Measurements from ENCODE around the gene CACNA1D. TPM values are rescaled to one million over a fixed set of nuclear protein-coding genes. Genes with fewer than 3 reads are reported as not detected.

CACNA1D gene
- total and polyA plus RNA-seq, 8 donors: 0.31 to 36.5 (median 12.5) TPM

DNA sequence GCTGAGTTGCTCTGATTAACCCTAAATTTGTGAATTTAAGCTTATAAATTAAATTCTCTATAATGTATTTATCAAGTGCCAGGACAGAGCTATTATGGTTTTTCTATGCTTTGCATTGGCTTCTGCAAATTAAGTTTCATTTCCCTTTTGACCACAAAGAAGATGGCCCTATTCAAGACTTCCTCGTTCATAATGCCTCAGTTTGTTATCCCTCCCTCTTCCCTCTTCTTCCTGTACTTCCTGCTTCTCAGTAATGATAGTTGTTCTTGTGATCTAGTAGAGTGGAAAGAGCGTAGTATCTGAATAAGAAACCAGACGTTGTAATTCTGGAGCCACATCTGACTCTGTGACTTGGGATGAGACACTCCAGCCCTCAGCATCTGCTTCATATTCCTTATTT, 118.7 kb downstream of the CACNA1D start:
- WGBS, 5 donors: 67 to 80% (median 75%) methylated on average over 3 of the region's 3 CpGs
- intact Hi-C loops (cut with DNase I; ENCODE audit: low total_unique reads): no loop called here
- no peaks in the 10 kb centered on the region for H3K9me3 ChIP-seq
- no peaks in the 10 kb centered on the region for H3K4me1 ChIP-seq
- H3K27me3 ChIP-seq: peaks cover 0 to 10% (median 0%) of the 10 kb centered on the region in 3 donors
- no peak overlapping the region for H3K27ac ChIP-seq
- no peak for TF ChIP-seq POLR2AphosphoS5 (IDR thresholded peaks at IDR 0.05)
- TF ChIP-seq, protein P1, sequence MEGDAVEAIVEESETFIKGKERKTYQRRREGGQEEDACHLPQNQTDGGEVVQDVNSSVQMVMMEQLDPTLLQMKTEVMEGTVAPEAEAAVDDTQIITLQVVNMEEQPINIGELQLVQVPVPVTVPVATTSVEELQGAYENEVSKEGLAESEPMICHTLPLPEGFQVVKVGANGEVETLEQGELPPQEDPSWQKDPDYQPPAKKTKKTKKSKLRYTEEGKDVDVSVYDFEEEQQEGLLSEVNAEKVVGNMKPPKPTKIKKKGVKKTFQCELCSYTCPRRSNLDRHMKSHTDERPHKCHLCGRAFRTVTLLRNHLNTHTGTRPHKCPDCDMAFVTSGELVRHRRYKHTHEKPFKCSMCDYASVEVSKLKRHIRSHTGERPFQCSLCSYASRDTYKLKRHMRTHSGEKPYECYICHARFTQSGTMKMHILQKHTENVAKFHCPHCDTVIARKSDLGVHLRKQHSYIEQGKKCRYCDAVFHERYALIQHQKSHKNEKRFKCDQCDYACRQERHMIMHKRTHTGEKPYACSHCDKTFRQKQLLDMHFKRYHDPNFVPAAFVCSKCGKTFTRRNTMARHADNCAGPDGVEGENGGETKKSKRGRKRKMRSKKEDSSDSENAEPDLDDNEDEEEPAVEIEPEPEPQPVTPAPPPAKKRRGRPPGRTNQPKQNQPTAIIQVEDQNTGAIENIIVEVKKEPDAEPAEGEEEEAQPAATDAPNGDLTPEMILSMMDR (IDR thresholded peaks at IDR 0.05): no peak
- TF ChIP-seq EP300 (IDR thresholded peaks at IDR 0.05): no peak
- no peaks in the 10 kb centered on the region for H3K36me3 ChIP-seq
- H3K4me3 ChIP-seq: no peak overlapping the region
- DNase-seq: no peak

DNA sequence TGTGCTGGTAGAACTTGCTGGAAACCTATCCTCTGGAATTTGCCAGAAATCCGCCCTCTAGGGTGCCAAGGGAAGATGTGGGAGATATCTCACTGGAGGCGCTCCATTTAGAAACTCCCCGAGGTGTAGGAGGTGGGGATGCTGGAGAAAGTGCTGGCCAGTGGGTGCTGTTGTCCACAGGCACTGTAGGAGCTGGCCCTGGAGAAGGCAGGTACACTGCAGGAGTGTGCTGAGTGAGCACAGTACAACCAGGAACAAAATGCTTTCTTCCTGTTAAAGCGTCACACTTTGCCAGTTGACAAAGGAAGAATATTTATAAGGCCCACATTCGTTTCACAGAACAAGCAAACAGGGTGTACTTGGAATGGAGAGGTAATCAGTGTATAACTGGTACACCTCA, 119.9 kb downstream of the CACNA1D start:
- intact Hi-C loops (cut with DNase I; ENCODE audit: low total_unique reads): no loop called here
- H3K4me1 ChIP-seq: no peaks in the 10 kb centered on the region
- peaks cover 0 to 17% (median 0%) of the 10 kb centered on the region in 3 donors for H3K27me3 ChIP-seq
- no peak for DNase-seq
- H3K4me3 ChIP-seq: no peak overlapping the region
- WGBS, 5 donors: 72 to 87% (median 75%) methylated on average over 5 of the region's 5 CpGs
- H3K9me3 ChIP-seq: no peaks in the 10 kb centered on the region
- H3K36me3 ChIP-seq: no peaks in the 10 kb centered on the region
- TF ChIP-seq EP300 (IDR thresholded peaks at IDR 0.05): no peak
- no peak for TF ChIP-seq POLR2AphosphoS5 (IDR thresholded peaks at IDR 0.05)
- no peak for TF ChIP-seq POLR2A (IDR thresholded peaks at IDR 0.05)
- TF ChIP-seq, protein P1 (IDR thresholded peaks at IDR 0.05): no peak
- H3K27ac ChIP-seq: no peak overlapping the region

DNA sequence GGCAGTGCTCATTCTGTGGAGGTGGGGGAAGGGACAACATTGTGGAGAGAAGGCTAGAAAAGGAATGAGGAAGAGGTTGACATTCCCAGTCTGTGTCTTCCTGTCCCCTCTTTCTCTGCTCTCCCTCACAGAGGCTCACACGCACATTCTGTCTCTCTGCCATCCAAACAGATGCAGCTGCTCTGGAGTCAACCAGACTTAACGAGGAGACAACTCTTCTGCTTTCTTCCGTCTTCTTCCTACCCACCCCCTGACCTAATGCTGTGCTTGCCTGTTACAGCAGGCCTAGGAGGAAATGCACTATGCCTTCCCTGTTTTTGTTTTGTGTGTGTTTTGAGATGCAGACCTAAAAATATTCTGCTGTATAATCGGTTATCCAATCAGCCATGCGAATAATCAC, 121.9 kb downstream of the CACNA1D start:
- 64 to 76% (median 70%) methylated on average over 5 of the region's 5 CpGs for WGBS, 5 donors
- Histone ChIP-seq H3K4me3 (no peak overlapping the region), H3K36me3 (no peaks in the 10 kb centered on the region), H3K9me3 (no peaks in the 10 kb centered on the region), H3K27me3 (peaks cover 0 to 17% (median 0%) of the 10 kb centered on the region in 3 donors), H3K27ac (no peak overlapping the region), H3K4me1 (no peaks in the 10 kb centered on the region)
- TF ChIP-seq POLR2A (IDR thresholded peaks at IDR 0.05) (no peak), POLR2AphosphoS5 (IDR thresholded peaks at IDR 0.05) (no peak), EP300 (IDR thresholded peaks at IDR 0.05) (no peak)
- TF ChIP-seq, protein P1 (IDR thresholded peaks at IDR 0.05): no peak
- peak in 1 of 2 donors; percentile 51 for DNase-seq
- intact Hi-C loops (cut with DNase I; ENCODE audit: low total_unique reads): no loop called here

DNA sequence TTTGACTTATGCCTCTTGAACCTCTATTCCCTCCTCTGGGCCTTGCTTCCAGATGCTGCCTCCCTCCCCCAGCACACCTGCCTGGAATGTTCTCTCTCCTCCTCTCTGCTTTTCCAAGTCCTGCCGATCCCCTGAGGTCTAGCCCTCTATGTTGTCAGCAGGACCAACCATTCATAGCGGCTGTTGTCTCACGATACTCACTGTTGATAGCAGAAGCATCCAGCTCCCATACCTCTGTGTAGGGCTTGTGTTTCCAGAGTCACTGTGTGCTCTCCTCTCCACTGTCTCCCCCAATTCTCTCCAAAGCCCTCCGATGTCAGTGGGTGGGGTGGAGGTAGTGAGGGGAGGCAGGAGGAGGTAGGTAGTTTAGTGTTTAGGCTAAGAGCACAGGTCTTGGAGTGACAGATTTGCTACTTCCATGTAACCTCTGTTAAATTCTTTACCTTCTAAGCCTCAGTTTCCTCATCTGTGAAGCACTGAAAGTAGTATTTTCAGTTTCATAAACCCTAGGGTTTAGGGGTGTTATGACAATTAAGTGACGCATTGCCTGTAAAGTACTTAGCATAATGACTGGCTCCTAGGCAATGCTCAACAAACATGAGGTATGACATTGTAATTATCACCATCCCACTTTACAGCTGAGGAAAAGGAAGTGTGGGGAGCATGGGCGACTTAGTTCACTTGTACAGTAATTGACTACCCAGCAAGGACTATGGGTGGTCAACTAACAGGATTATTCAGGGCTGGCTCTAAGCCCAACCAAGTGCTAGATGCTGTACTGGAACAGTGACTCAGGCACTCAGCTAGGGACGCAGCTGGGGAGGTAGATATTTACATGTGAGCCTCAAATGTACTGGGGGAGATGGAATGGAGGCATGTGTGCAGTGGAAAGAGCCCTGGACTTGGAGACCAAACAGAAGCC, 122.8 kb downstream of the CACNA1D start:
- H3K27me3 ChIP-seq: peaks cover 0 to 17% (median 0%) of the 10 kb centered on the region in 3 donors
- H3K4me1 ChIP-seq: no peaks in the 10 kb centered on the region
- intact Hi-C loops (cut with DNase I; ENCODE audit: low total_unique reads): no loop called here

More for the DNA sequence above, 122.8 kb downstream of the CACNA1D start:
- H3K27ac ChIP-seq: no peak overlapping the region
- WGBS, 5 donors: 85 to 91% (median 88%) methylated on average over 7 of the region's 7 CpGs
- TF ChIP-seq POLR2AphosphoS5 (IDR thresholded peaks at IDR 0.05) (no peak), EP300 (IDR thresholded peaks at IDR 0.05) (no peak), POLR2A (IDR thresholded peaks at IDR 0.05) (no peak)
- TF ChIP-seq, protein P1 (IDR thresholded peaks at IDR 0.05): no peak
- DNase-seq: no peak
- H3K4me3 ChIP-seq: no peak overlapping the region
- no peaks in the 10 kb centered on the region for H3K36me3 ChIP-seq
- H3K9me3 ChIP-seq: no peaks in the 10 kb centered on the region
